Astrocyte of the spinal cord (primary cell): Measurements from ENCODE around the gene LDLRAD4.

Experiments
- DNase-seq: peaks from one replicate; pipeline ENCODE4 v3.0.0; 2011; ENCODE audit warnings: low read depth, low spot score
- H3K4me3 ChIP-seq: 2 replicates; pipeline ENCODE4 v1.5.1; 2011; ENCODE audit warnings: low read depth, mild to moderate bottlenecking, low read length, moderate library complexity
- CTCF ChIP-seq: IDR thresholded peaks from 2 replicates; pipeline ENCODE4 v1.5.1; 2012; ENCODE audit warnings: low read depth, mild to moderate bottlenecking, low read length, inconsistent platforms
- in situ Hi-C: cut with HindIII; loops from 2 replicates; pipeline ENCODE4 v1.10.0; 2017; ENCODE audit warnings: low sequenced_read_pairs

LDLRAD4 gene

DNA sequence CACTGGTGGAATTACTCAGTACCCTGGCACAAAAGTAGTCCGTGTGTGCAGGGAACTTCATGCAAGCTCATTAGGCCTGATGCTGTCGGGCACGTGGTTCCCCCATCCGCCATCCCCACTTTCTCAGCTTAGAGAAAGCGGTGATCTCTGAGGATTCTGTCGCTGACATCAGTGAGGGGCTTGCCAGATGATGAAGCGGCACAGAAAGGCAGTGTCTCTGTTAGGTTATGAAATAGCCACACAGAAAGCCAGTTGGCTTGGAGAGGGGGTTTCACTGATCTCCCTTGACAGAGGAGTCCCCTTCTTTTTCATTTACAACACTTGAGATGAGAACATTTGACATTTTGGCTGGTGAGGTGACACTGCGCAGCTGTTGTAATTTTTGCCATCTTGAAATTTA is 328.1 kb downstream of the LDLRAD4 start:
- no peak overlapping the region for H3K4me3 ChIP-seq
- no peak for DNase-seq
- in situ Hi-C loops: no loop called here
- no peak for TF ChIP-seq CTCF

GRCh38 chr18:13547347-13547746 is 328.8 kb downstream of the LDLRAD4 start:
- TF ChIP-seq CTCF: no peak
- in situ Hi-C loops: no loop called here
- DNase-seq: no peak
- H3K4me3 ChIP-seq: no peak overlapping the region

DNA sequence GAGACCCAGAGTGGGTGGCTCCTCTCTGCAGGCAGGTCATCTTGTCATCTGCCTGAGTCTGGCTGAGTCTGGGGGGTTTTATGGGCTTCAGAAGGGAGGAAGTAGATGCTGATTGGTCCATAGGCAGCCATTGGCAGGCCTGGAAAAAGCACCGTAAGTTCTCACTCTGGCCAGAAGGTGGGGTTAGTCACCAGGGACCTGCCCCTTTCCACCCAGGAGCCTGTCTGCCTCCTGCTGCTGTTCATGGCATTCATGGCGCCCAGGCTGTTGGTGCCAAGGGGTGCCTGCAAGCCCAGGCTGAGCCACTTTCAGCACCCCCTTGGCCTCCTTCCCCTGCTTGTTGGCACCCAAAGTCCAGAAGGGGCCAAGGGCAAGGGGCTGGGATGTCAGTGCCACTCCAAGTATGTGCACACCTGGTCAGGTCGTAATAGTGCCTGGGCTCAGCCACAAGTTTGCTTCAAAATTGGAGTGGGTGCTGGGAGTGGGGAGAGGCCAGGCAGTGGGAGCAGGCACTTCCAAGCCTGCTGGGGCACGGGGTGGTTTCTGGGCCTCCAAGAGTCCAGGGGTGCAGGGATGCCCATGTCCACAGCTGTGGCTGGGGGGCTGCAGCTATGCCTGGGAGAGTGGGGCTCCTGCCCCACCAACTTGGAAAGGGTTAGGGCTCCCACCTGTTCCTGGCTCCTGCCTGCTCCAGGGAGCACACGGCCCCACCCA is 329.7 kb downstream of the LDLRAD4 start:
- TF ChIP-seq CTCF: no peak
- H3K4me3 ChIP-seq: no peak overlapping the region

GRCh38 chr18:13548966-13549879 is 330.7 kb downstream of the LDLRAD4 start:
- no peak for DNase-seq
- H3K4me3 ChIP-seq: no peak overlapping the region
- TF ChIP-seq CTCF: no peak
- in situ Hi-C loops: no loop called here

More for the DNA sequence above, 329.7 kb downstream of the LDLRAD4 start:
- in situ Hi-C loops: no loop called here
- no peak for DNase-seq

DNA sequence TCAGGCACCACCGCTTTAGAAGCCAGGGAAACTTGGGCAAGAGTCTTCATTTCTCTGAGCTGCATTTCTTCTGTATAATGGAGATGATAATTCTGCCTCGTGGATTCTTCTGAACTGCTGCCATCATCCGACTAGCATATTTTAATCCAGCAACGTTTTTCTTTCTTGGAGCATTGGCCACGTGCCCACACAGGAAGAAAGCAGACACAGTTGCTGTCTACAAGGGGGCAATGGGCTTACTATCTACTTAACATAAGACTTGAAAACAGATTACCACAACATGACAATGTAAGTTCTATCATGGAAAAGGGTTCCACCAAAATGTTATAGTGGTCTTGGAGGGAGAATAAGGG is 331.3 kb downstream of the LDLRAD4 start:
- no peak for TF ChIP-seq CTCF
- DNase-seq: no peak
- in situ Hi-C loops: no loop called here
- no peak overlapping the region for H3K4me3 ChIP-seq

DNA sequence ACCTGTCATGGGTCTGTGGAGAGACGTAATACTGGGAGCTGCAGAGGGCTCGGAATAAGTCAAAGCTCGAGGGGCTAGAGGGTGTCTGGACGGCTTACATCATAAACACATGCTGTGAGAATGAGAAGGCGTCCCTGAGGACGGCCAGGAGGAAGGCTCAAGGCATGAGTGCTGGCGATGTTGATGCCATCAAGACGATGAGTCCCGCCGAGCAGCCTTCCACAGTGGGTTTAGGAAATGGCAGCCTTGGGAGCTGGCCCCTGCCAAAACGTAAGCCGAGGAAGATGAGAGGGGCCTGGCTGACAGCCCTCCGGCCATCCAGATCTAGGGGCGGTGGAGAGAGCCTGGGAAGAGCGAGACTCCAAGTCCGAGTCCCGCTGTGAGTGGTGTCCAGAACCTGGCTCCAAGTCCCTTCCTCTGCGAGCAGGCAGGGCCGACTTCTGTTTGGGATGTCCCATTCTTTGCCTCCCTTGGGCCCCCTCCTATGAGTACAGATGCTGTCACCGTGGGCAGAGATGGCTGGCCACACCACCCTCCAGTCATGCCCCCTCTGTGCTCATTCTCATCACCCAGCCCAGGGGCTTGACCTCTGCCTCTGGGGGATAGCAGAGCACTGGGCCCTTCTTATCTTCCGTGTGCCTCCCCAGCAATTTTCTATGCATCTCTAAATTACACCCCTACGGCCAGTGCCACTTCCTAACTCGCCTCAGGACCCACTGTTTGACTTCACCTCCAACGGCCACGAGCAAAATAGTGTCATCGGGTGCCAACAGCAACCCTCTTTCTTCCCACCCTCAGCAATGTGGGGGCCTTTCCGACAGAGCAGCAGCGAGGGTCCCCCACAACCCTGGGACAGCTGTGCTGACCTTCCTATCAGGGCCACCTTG is 332.1 kb downstream of the LDLRAD4 start:
- in situ Hi-C loops: no loop called here
- no peak for DNase-seq
- no peak overlapping the region for H3K4me3 ChIP-seq
- no peak for TF ChIP-seq CTCF
